GM18867 (cell line): ENCODE data around the gene MAN2A2.
"Not testable (repeated sequence)": the region's sequence is repeated elsewhere in the genome, so short reads cannot be mapped to it uniquely, and the experiment has no call there.

ENCODE experiments used
- ATAC-seq: cut with Tn5 transposase; IDR thresholded peaks from one replicate; pipeline ENCODE4 v1.9.1; 2021; ENCODE audit warnings: mild to moderate bottlenecking, moderate library complexity; ENCODE audit not compliant: unreplicated experiment

MAN2A2 gene

GRCh38 chr15:90917569-90917968, 14.5 kb downstream of the MAN2A2 start:
- ATAC-seq: no peak

GRCh38 chr15:90918034-90918788, 15.1 kb downstream of the MAN2A2 start:
- ATAC-seq: no peak

- no peak for ATAC-seq
These were observed 15.7 kb downstream of the MAN2A2 start for GRCh38 chr15:90918835-90919234.

- no peak for ATAC-seq
These were observed 18.8 kb downstream of the MAN2A2 start for GRCh38 chr15:90921887-90922286.

GRCh38 chr15:90922712-90923322, 19.7 kb downstream of the MAN2A2 start:
- peak; percentile 77 for ATAC-seq

- ATAC-seq: peak; percentile 56
These were observed 21.3 kb downstream of the MAN2A2 start for GRCh38 chr15:90924375-90924774.

GRCh38 chr15:90926766-90927165, 23.7 kb downstream of the MAN2A2 start:
- not testable (repeated sequence) for ATAC-seq

GRCh38 chr15:90928106-90928505, 25.0 kb downstream of the MAN2A2 start:
- ATAC-seq: not testable (repeated sequence)

GRCh38 chr15:90929246-90930019, 26.3 kb downstream of the MAN2A2 start:
- no peak for ATAC-seq

- no peak for ATAC-seq
These were observed 27.9 kb downstream of the MAN2A2 start for GRCh38 chr15:90930861-90931574.

GRCh38 chr15:90931575-90931827, 28.4 kb downstream of the MAN2A2 start:
- ATAC-seq: no peak

GRCh38 chr15:90931828-90932659, 28.9 kb downstream of the MAN2A2 start, which contains the start of gene HDDC3:
TSS of gene HDDC3 (minus strand) at chr15:90932549. CDS start at chr15:90932540, 9 bp downstream.
- peak; percentile 47 for ATAC-seq

GRCh38 chr15:90932660-90932991, 29.5 kb downstream of the MAN2A2 start:
- ATAC-seq: no peak

GRCh38 chr15:90933301-90933700, 30.2 kb downstream of the MAN2A2 start:
- ATAC-seq: no peak

- ATAC-seq: peak; percentile 28
These were observed 31.3 kb downstream of the MAN2A2 start for GRCh38 chr15:90934256-90934948.

- peak; percentile 61 for ATAC-seq
These were observed 32.0 kb downstream of the MAN2A2 start, which contains the start of gene UNC45A for GRCh38 chr15:90934949-90935751. TSS of gene UNC45A (plus strand) at chr15:90935285. CDS start at chr15:90935325, 40 bp downstream.

GRCh38 chr15:90936823-90937222, 33.7 kb downstream of the MAN2A2 start:
- no peak for ATAC-seq

GRCh38 chr15:90938261-90938660, 35.2 kb downstream of the MAN2A2 start:
- ATAC-seq: no peak

- no peak for ATAC-seq
These were observed 36.7 kb downstream of the MAN2A2 start for GRCh38 chr15:90939756-90940155.
